ENCODE measurements around the gene CD63.

GRCh38 chr12:55771736-55772135 is 42.9 kb upstream of the CD63 start:
- TF ChIP-seq CTCF (IDR thresholded peaks at IDR 0.05) = no peak
- TF ChIP-seq REST (IDR thresholded peaks at IDR 0.05; ENCODE audit: insufficient read depth in 1 of 2, low read depth in 2 of 2, low read length in 1 of 2) = no peak
- TF ChIP-seq TCF7L2 (IDR thresholded peaks at IDR 0.05; ENCODE audit: low read depth, low read length) = no peak
- no peak for TF ChIP-seq POLR2AphosphoS5 (IDR thresholded peaks at IDR 0.05; ENCODE audit: low read depth, low read length)
- no peak for TF ChIP-seq SIN3A (IDR thresholded peaks at IDR 0.05; ENCODE audit: borderline replicate concordance, insufficient read depth, low read depth, low read length)
